GM12865 (cell line): ENCODE data around the gene SORT1.

Experiments
- DNase-seq: peaks from one replicate; pipeline ENCODE4 v3.0.0; 2010; ENCODE audit warnings: low read depth
- H3K4me3 ChIP-seq: 2 replicates; pipeline ENCODE4 v1.5.1; 2011; ENCODE audit warnings: mild to moderate bottlenecking, low read depth, low read length, control low read depth
- CTCF ChIP-seq: IDR thresholded peaks from 2 replicates; pipeline ENCODE4 v1.5.1; 2011; ENCODE audit warnings: low read length, control low read depth, low read depth, inconsistent platforms; ENCODE audit not compliant: insufficient read depth; ENCODE audit errors: missing control alignments

The SORT1 gene

DNA sequence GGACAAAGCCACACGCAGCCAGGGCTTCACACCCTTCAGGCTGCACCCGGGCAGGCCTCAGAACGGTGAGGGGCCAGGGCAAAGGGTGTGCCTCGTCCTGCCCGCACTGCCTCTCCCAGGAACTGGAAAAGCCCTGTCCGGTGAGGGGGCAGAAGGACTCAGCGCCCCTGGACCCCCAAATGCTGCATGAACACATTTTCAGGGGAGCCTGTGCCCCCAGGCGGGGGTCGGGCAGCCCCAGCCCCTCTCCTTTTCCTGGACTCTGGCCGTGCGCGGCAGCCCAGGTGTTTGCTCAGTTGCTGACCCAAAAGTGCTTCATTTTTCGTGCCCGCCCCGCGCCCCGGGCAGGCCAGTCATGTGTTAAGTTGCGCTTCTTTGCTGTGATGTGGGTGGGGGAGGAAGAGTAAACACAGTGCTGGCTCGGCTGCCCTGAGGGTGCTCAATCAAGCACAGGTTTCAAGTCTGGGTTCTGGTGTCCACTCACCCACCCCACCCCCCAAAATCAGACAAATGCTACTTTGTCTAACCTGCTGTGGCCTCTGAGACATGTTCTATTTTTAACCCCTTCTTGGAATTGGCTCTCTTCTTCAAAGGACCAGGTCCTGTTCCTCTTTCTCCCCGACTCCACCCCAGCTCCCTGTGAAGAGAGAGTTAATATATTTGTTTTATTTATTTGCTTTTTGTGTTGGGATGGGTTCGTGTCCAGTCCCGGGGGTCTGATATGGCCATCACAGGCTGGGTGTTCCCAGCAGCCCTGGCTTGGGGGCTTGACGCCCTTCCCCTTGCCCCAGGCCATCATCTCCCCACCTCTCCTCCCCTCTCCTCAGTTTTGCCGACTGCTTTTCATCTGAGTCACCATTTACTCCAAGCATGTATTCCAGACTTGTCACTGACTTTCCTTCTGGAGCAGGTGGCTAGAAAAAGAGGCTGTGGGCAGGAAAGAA lies 122.9 kb downstream of the SORT1 start:
- no peak for TF ChIP-seq CTCF
- H3K4me3 ChIP-seq, result no peak overlapping the region
- no peak for DNase-seq

DNA sequence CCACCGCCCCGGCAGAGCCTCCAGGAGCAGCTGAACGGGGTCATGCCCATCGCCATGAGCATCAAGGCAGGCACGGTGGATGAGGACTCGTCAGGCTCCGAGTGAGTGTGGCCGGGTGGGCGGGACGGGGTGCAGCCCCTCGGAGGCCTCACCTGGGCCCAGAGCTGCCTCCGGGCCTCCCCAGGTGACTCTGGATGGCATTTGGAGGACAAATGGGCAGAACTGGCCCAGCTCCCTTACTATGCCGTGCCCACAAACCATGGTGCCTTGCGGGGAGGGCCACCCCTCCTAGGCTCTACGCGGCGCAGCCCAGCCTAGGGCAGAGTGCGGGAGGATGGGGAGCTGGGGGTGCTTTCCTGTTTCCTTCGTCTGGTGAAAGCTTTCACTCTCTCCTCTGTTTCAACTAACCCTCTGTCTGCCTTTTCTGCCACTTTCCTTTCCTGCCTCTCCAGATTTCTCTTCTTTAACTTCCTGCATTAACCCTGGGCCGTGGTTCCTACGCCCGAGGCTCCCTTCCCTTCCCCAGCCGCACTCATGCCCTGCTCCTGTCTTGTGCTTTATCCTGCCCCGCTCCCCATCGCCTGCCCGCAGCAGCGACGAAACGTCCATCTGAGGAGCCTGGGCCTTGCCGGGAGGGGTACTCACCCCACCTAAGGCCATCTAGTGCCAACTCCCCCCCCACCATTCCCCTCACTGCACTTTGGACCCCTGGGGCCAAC lies 124.0 kb downstream of the SORT1 start:
- TF ChIP-seq CTCF, result no peak
- DNase-seq, result no peak
- no peak overlapping the region for H3K4me3 ChIP-seq

DNA sequence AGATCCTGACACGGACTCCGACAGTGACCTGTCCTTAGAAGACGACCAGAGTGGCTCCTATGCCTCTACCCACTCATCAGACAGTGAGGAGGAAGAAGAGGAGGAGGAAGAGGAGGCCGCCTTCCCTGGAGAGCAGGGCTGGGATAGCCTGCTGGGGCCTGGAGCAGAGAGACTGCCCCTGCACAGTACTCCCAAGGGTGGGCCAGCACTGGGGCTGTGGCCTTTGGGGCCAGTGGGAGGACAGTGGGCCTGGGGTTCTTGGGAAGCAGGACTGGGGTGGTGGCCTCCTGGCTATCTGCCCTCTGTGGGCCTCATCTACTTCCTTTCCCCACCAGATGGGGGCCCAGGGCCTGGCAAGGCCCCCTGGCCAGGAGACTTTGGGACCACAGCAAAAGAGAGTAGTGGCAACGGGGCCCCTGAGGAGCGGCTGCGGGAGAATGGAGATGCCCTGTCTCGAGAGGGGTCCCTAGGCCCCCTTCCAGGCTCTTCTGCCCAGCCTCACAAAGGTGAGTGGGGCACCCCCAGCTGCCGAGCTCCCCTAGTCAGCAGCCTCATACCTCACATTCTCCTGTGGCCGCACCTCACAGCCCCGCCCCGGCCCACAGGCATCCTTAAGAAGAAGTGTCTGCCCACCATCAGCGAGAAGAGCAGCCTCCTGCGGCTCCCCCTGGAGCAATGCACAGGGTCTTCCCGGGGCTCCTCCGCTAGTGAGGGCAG lies 124.7 kb downstream of the SORT1 start:
- H3K4me3 ChIP-seq, result no peak overlapping the region
- TF ChIP-seq CTCF, result no peak
- DNase-seq, result no peak

DNA sequence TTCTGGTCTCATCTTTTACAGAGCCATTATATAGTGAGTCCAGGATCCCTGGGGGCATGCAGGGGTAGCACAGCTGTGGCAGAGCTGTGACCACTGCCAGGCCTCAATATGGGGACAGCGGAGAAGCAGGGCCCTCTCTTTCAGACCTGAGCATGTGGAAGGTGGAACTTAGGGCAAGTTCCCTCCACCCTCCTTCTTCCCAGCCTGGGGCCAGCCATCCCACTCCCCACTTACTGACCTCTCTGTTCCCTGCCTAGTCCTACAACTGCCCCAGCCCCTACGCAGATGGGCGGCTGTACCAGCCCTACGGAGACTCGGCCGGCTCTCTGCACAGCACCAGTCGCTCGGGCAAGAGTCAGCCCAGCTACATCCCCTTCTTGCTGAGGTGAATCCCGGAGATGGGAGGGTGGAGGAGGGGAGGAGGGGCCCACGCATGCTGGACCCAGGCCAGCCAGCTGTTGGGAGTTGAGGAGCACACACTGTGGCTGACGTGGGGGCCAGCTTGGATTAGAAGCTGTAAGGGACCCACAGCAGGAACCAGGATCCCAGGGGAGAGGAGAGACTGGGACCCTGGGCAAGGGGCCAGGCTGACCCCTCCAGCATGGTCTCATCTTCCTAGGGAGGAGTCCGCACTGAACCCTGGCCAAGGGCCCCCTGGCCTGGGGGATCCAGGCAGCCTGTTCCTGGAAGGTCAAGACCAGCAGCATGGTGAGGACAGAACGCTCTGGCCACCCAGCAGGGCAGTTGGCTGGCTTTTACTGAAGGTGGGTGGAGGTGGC lies 125.5 kb downstream of the SORT1 start:
- TF ChIP-seq CTCF, result no peak
- no peak overlapping the region for H3K4me3 ChIP-seq
- no peak for DNase-seq

GRCh38 chr1:109271458-109271857 lies 126.3 kb downstream of the SORT1 start:
- TF ChIP-seq CTCF, result no peak
- DNase-seq, result no peak

DNA sequence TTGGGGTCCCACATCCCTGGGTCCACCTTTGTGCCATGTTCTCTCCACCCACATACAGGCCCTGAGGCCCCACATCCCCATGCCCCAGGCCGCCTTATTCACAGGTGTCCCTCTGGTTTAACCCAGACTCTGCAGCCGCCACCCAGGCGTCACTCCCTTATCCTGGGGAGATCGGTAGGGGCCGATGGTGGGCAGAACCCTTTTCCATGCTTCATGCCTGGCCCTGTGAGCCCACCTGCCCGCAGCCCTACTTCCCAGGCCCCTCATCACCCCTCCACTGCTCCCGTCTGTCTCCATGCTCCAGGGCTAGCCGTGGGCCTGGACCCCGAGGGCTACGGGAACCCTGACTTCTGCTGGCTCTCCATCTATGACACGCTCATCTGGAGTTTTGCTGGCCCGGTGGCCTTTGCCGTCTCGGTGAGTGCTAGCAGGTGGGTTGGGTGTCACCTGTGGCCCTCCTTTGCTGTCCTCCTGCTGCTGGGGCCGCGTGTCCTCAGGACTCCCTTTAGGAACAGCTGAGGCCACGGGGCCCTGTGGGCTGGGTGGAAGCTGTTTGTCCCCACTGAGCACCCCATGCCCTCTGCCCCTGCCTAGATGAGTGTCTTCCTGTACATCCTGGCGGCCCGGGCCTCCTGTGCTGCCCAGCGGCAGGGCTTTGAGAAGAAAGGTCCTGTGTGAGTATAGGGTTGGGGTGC lies 126.9 kb downstream of the SORT1 start:
- no peak for TF ChIP-seq CTCF
- DNase-seq, result no peak
- no peak overlapping the region for H3K4me3 ChIP-seq

More at GRCh38 chr1:109271458-109271857, 126.3 kb downstream of the SORT1 start:
- no peak overlapping the region for H3K4me3 ChIP-seq
